GM18508 (cell line): ENCODE measurements around the gene TUSC2.

Experiments
- ATAC-seq: cut with Tn5 transposase; IDR thresholded peaks from one replicate; pipeline ENCODE4 v1.9.1; 2021; ENCODE audit warnings: moderate number of reproducible peaks; ENCODE audit not compliant: insufficient read depth, unreplicated experiment

The TUSC2 gene

GRCh38 chr3:50355829-50356552 lies 28.0 kb upstream of the TUSC2 start:
- ATAC-seq = no peak

- ATAC-seq = no peak
Measured at GRCh38 chr3:50354850-50355249, 26.8 kb upstream of the TUSC2 start.

- ATAC-seq = no peak
Measured at GRCh38 chr3:50354186-50354764, 26.3 kb upstream of the TUSC2 start.

GRCh38 chr3:50353245-50354004 lies 25.4 kb upstream of the TUSC2 start:
- ATAC-seq = no peak

GRCh38 chr3:50352781-50353180 lies 24.8 kb upstream of the TUSC2 start:
- ATAC-seq = no peak

- ATAC-seq = no peak
Measured at GRCh38 chr3:50351323-50351697, 23.3 kb upstream of the TUSC2 start.

GRCh38 chr3:50350527-50351322 lies 22.7 kb upstream of the TUSC2 start, which contains the start of the genes CYB561D2 and NPRL2:
TSS of gene CYB561D2 (plus strand) at chr3:50350862. CDS start at chr3:50351434, 572 bp downstream.
TSS of gene NPRL2 (minus strand) at chr3:50350775. CDS start at chr3:50350652, 123 bp downstream.
- ATAC-seq = peak; percentile 46

GRCh38 chr3:50350213-50350526 lies 22.1 kb upstream of the TUSC2 start:
- no peak for ATAC-seq

- no peak for ATAC-seq
Measured at GRCh38 chr3:50347187-50347813, 19.3 kb upstream of the TUSC2 start.

GRCh38 chr3:50345586-50346234 lies 17.7 kb upstream of the TUSC2 start, which contains the start of gene ZMYND10:
TSS of gene ZMYND10 (minus strand) at chr3:50345732. CDS start at chr3:50345579, 153 bp downstream.
- no peak for ATAC-seq

GRCh38 chr3:50345008-50345407 lies 17.0 kb upstream of the TUSC2 start:
- no peak for ATAC-seq

GRCh38 chr3:50342813-50343633 lies 15.0 kb upstream of the TUSC2 start:
- ATAC-seq = no peak

- no peak for ATAC-seq
Measured at GRCh38 chr3:50341996-50342650, 14.1 kb upstream of the TUSC2 start.

- no peak for ATAC-seq
Measured at GRCh38 chr3:50341537-50341936, 13.5 kb upstream of the TUSC2 start.

GRCh38 chr3:50340448-50341329 lies 12.7 kb upstream of the TUSC2 start, which contains the start of gene RASSF1:
TSS of gene RASSF1 (minus strand) at chr3:50340836. CDS start at chr3:50340805, 31 bp downstream.
- ATAC-seq = no peak

- no peak for ATAC-seq
Measured at GRCh38 chr3:50340147-50340447, 12.1 kb upstream of the TUSC2 start.

GRCh38 chr3:50339485-50340146 lies 11.6 kb upstream of the TUSC2 start:
- ATAC-seq = no peak
